Omental fat pad (tissue), 4 donors: ENCODE results near the gene LYRM2. TPM values are rescaled to one million over a fixed set of nuclear protein-coding genes. Genes with fewer than 3 reads are reported as not detected.

Experiments
- ATAC-seq: fragments of 150-250 bp; one replicate; pipeline ENCODE4 v1.9.1; 2016; ENCODE audit warnings: mild to moderate bottlenecking, moderate library complexity; ENCODE audit not compliant: low FRiP score
- DNase-seq: peaks from one replicate; pipeline ENCODE4 v3.0.0-alpha.2; 2019; ENCODE audit warnings: low spot score
- CTCF ChIP-seq, 3 donors: fragments of 450-650 bp; IDR thresholded peaks; one replicate each; pipeline ENCODE4 v1.5.1; 2016 to 2017; ENCODE audit warnings: antibody characterized with exemption in 3 of 3, mild to moderate bottlenecking in 3 of 3, moderate library complexity in 2 of 3
- total RNA-seq, 4 donors: library from RNA; depleted of rRNA; stranded (reverse); fragments of >200 nt; gene quantifications; one replicate each; pipeline ENCODE4 v1.1.0, GENCODE V29; 2016

Gene LYRM2
- total RNA-seq, 4 donors from 2014 or later, result 12.7 to 21.3 (median 20.3) TPM

GRCh38 chr6:89612121-89612520, 26.4 kb downstream of the LYRM2 start:
- TF ChIP-seq CTCF (IDR thresholded peaks at IDR 0.05), result no peak
- DNase-seq (no peak), ATAC-seq (no peak)

- no peak for DNase-seq
- ATAC-seq, result no peak
- TF ChIP-seq CTCF (IDR thresholded peaks at IDR 0.05), result no peak
Measured at GRCh38 chr6:89611666-89612065, 26.9 kb downstream of the LYRM2 start.

GRCh38 chr6:89610149-89610642, 28.4 kb downstream of the LYRM2 start:
- DNase-seq, result peak; percentile 72
- TF ChIP-seq CTCF (IDR thresholded peaks at IDR 0.05), result peak in 2 of 3 donors; percentile 4 to 41
- ATAC-seq, result no peak

GRCh38 chr6:89605861-89606260, 32.7 kb downstream of the LYRM2 start:
- ATAC-seq, result no peak
- TF ChIP-seq CTCF (IDR thresholded peaks at IDR 0.05), result no peak
- DNase-seq, result no peak

- TF ChIP-seq CTCF (IDR thresholded peaks at IDR 0.05), result no peak
- ATAC-seq (no peak), DNase-seq (no peak)
Measured at GRCh38 chr6:89604653-89605052, 33.9 kb downstream of the LYRM2 start.

GRCh38 chr6:89602166-89602565, 36.4 kb downstream of the LYRM2 start:
- no peak for TF ChIP-seq CTCF (IDR thresholded peaks at IDR 0.05)
- ATAC-seq (no peak), DNase-seq (no peak)

- DNase-seq, result no peak
- no peak for ATAC-seq
- TF ChIP-seq CTCF (IDR thresholded peaks at IDR 0.05), result no peak
Measured at GRCh38 chr6:89599727-89600126, 38.8 kb downstream of the LYRM2 start.
